C1 segment of cervical spinal cord (tissue), 14 donors: ENCODE results near the gene HNF1B.

Experiments
- DNase-seq, 14 donors: peaks; one replicate each; lab custom pipeline; 2025; lab: John Stamatoyannopoulos, UW

Gene HNF1B

DNA sequence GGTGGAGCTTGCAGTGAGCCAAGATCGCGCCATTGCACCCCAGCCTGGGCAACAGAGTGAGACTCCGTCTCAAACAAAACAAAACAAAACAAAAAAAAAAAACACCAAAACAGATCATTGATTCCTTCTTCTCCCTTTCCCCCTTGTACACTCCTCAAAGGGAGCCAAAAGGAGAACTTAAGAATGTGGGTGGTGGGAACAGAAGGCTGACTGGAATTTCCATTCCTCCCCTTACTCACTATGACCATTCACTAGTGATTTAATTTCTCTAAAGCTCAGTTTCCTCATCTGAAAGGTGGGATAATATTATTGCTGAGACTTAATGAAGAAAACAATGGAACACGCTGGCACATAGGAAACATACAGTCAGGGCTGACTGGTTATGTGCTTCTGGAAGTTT, 17.1 kb upstream of the HNF1B start:
- DNase-seq = no peak

DNA sequence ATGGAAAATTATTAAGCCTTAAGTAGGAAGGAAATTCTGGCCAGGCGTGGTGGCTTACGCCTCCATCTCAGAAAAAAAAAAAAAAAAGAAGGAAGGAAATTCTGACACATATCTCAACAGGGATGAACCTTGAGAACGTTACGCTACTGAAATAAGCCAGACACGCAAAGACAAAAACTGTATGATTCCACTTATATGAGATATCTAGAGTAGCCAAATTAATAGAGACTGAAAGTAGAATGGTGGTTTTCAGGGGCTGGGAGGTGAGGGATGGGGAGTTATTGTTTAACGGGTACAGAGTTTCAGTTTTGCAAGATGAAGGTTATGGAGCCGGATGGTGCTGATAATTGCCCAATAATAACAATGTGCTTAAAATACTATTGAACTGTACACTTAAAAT, 16.2 kb upstream of the HNF1B start:
- no peak for DNase-seq

DNA sequence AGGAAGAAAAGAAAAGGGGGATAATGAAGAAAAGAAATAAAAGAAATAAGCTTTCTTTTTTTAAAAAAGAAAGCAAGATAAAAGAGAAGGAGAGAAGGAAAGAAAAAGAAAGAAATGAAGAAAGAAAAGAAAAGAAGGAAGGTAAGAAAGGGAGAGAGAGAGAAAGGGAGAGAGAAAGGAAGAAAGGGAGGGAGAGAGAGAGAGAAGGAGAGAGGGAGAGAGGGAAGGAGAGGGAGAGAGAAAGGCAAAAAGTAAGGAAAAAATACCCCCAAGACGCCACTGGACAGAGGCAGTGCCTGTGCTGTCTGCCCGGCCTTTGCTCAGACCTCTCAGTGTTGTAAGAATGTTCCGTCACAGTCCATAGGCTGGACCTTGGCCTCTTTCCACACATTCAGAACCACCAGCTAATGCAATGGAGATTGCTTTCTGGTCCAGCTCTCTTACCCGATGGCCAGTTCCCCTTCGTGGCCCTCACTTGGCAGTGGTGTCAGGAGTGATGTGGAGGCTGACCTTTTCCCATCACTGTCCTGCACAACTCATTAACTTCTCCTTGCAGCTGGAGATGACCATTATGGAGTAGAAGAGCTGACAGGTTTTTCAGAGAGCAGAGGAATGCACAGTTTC, 14.3 kb upstream of the HNF1B start:
- DNase-seq = no peak

DNA sequence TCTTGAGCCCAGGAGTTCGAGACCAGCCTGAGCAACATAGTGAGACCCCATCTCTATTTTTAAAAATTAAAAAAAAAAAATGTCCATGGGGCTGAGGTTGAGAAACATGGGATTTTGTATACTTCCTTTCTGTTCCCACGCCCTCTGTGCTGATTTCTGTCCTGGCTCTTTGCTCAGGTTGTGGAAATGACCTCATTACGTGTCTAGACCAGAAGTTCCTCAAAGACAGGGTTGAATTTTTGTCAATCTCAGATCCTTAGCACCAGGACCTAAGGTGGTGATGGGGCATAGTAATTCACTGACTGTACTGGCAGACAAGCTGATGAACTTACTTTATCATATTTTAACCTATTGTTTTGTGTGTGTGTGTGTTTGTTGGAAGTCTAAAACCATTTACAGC, 11.2 kb upstream of the HNF1B start:
- DNase-seq = no peak

DNA sequence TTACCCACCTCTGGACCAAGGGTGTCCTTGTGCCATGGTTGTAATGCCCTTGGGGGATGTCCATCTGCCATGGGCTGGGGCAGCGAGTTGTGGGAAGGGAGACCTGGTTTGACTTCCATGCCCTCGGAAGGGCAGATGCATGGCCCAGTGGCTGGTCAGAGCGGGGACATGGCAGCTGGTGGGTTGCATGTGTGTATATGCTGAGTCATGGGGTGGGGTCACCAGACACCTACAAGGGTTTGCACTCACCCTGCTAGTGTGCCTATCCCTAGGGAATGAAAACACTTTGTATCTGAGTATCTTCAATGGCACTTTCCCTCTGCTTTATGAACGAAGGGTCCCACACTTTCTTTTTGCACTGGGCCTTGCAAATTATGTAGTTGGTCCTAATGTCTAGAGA, 10.6 kb upstream of the HNF1B start:
- DNase-seq = no peak

DNA sequence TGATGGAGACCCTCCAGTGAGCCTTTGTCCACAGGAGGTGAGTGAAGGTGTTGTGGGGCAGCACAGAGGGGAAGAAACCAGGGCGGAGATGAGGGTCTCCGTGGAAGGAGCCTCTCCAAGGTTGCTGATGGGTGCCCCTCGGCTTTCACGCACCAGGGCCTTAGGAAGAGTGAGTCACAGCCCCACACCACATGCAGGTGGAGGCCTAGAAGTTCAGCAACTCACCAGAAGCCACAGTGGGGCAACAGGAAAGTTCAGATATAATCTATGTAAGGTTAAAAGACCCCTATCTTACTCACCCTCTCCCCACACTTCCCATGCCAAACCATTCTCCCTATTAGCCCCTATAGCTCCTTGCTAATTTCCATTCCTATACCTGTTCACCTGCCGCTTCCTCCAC, 9.5 kb upstream of the HNF1B start:
- no peak for DNase-seq

DNA sequence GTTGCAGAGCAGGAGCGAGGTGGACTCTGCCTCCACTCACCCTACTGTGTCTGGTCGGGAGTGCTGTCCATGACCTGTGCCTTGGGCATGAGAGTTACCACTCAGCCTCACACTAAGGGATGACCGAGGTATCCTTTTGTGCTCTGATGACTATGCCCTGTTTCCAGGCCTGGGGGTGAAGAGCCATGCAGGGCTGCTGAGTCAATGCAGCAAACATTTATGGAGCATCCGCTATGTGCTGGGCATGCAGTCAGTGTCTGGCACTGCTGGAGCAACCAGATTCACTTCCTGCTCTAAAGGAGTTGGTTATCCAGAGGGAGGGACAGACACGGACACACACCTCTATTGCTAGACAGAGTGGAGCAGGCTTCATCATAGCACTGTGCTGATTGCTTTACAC, 7.6 kb upstream of the HNF1B start:
- DNase-seq = no peak

DNA sequence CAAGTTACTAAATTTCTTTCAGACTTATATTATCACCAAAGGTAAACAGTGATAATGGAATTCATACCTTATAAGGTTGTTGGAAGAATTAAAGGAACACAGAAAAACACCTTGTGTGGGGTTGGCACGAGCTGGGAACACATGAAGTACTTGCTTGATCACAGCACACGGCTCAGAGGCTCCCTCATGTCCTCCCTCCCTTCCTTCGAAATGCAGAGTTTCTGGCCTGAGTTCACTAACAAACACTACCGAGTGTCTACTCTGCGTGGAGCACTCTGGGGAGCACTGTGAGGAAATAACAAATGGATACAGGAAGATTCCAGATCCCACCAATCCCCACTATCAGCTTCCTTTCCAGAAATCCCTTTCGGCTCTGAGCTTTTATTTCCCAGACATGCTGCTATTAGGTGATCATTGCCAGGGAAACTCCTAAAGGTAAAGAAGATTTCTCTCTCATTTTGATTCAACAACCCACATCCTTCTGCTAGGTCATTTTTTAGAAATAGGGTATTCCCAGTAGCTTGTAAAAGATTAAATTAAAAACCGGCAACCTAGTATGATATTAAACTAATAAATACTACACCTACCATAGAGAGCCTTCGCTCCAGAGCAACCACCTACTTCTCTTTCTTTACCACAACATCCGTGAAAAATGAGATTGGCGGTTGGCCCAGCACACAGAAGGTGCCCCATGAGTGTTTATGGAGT, 6.1 kb upstream of the HNF1B start:
- no peak for DNase-seq

DNA sequence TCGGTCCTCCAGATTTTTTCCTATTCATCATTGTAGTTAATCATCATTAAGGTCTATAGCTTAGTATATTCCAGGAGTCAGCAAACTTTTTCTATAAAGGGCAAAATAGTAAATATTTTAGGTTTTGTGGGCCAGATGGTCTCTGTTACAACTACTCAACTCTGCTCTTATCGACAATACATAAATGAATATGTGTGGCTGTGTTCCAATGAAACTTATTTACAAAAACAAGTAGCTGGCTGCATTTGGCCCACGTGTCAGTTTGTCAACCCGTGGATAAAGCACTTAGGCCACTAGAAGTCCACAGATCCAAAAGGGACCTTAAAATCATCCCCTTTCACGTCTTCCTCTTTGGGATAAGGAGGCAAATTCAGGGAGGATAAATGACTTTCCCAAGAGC, 5.4 kb upstream of the HNF1B start:
- no peak for DNase-seq

DNA sequence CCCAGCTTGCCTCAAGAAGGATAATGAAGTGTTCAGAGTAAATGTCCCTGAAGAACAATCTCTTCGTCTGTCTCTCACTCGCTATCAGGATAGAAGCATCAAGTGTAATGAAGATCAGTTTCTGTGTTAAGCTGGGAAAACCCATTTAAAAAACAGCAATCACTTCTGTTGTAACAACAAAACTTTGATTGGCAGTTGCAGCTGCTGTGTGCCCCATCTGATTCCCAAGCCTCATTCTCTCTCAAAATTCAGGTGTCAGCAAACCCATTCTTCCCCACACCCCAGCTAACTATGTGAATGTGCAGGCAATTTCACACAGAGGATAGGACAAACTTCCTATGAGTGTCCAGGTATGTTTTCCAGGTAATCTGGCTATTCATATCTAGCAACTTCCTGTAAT, 2.4 kb upstream of the HNF1B start:
- no peak for DNase-seq

DNA sequence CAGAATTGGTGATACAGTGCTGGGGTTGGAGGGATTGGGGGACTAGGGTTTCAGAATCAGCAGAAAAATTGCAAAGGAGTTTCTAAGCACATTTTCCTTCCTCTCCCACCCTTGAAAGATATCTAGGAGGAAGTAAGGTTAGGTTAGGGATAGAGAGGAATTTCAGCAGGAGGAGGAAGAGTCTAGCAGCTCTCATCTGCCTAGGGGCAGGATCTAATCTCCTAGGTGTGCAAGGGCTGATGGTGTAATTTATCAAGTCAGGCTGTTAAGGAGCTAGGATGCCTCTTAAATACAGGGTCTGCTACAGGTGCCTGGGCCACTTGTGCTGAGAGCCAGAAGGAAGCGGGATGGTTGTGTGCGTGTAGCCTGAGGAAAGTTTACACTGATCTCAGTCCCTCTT, 1.8 kb upstream of the HNF1B start:
- no peak for DNase-seq

DNA sequence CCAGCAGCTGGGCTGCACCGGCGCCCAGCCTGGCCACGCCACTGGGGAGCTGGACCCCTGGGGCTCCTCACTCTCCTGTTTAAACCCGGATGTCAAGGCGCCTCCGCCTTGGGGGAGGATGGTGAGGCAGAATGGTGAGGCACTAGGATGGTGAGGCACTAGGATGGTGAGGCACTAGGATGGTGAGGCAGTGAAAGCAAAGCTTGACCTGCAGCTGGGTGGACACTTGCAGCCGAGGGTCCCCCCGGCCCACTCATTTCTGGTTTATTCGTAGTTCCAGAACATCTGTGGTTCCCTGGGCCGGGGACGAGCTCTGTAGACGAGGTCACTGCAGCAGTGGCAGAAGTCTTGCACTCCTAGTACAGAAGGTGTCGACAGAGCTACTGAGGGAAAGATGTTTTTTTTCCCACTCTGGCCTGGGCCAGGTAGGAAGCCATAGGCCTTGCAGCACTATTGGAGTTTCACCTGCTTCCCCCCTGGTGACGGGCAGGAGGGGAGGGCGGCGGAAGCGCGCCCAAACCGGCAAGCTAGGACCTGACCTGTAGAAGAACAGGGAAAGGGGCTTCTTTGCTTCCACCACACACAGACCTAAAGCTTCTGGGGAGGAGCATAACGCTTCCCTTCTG, 1.1 kb upstream of the HNF1B start:
- no peak for DNase-seq

DNA sequence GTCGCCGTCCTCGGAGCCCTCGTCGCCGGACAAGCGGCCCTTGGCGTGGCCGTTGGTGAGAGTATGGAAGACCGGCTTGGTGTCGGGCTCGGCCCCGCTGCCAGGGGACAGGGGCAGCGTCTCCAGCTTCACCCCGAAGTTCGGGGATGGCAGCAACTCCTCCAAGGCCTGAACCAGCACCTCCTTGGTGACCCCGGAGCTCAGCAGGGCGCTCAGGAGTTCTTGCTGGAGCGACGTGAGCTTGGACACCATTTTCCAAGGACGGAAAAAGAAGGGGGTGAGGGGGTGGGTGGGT, 279 bp downstream of the HNF1B start:
- DNase-seq = no peak

DNA sequence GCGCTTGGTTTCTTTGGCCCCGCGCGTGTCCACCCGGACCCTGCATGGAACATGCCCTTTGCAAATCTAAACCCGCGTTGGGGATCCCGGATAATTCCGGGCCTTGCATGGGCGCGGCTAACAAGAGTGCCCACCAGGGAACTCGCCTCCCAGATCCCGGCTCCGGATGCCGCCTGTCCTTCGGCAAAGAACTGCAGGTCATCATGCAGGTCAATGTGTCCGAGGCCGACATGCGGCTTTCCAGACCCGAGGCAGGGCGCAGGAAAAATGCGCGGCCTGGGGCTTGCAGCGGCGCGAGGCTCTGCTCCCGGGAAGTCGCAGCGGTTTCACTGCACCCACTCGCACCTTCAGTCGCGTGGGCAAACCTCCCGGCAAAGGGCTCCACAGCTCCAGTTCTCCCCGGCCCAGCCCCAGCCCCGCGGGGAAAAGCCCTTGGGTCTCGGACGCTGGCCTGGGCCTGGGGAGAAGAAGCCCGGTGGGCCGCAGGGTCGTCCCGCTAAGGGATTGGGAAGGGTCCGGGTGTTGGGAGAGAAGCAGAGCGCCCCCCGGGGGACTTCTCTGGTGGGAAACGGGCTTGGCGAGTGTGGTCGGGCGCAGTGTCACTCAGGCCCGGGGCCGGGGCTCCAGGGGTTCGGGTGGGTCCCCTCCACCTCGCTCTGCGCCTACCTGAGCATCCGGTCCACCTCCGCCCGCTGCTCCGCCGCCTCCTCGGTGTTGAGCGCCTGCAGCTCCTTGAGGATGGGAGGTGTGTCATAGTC, 805 bp downstream of the HNF1B start:
- DNase-seq = no peak

DNA sequence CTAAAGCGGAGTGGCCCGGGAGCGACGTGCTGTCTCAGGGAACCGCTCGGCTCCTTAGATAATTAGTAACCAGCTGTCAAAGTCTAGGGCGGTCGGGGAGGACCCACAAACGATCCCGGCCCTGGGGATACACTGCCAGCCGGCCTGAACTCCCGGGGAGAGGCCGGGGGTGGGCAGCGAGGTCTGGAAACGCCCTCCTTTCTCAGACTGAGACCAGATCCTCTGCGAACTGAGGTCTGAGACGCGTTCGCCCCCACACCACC, 1.3 kb downstream of the HNF1B start:
- DNase-seq = no peak

DNA sequence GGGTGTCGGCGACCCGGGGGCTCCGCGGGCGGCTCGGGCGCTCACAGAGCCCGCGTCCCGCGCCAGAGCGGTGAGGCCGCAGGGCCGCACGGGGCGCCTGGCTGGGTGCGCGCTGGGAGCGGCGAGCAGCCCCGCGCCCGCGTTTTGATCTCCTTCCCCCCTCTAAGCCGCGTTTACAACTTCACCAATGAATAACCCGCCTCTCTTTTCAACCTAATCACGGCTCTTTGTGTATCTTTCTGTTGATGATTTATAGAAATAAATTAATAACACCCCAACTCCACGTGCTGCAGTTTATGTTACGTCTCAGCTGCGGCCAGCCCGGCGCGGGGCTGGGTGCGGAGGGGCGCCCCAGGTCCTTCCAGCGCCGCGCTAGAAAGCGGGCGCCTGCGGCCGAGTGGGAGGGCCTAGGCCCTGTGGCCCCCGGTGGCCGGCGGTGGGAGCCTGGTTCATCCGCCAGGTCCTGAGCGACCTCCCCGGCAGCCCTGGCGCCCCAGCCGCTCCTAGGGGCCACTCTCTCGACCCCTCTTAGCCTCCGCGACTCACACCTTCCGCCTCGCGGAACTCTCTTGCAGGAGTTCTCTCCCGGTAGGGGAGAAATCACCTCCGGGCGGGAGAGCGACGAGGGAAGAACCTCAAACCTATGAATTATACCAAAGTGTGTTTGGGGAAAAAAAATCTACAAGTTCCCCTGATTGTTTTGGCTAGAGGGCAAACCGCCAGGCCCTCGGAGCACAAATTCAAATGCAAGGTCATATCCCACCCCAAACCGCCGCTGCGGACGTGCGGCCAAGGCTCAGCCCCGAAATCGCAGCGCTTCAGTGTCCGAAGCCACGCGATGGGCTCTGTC, 1.9 kb downstream of the HNF1B start:
- no peak for DNase-seq

DNA sequence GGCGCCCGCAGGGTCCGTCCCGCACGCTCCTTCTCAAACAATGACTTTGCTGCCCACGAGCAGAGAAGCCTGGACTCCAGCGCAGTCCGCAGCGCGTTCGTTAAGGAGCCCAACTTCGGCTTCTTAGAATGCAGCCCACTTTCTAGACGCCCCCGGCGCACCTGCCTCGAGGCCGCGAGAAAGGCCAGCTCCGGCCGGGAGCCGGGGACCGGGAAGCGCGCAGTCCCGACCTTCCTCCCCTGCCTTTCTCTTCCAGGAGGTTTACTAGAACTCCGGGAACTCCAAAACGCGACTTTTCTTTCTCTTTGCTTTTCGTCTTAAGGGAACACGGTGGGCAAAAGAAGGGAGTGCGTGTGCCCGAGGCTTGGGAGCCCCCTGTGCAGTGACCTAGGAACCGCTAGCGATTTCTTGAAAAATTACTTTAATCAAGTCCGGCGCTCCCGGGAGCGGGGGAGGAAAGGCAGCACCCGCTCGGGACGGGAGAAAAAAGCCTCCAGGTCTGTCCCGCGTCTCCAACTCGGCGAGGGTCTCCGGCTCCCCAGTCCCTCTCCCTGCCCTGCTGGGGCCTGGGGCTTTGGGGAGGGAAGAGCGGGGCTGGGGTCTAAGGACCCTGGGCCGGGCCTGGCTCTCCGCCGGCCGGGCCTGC, 2.6 kb downstream of the HNF1B start:
- DNase-seq = no peak

DNA sequence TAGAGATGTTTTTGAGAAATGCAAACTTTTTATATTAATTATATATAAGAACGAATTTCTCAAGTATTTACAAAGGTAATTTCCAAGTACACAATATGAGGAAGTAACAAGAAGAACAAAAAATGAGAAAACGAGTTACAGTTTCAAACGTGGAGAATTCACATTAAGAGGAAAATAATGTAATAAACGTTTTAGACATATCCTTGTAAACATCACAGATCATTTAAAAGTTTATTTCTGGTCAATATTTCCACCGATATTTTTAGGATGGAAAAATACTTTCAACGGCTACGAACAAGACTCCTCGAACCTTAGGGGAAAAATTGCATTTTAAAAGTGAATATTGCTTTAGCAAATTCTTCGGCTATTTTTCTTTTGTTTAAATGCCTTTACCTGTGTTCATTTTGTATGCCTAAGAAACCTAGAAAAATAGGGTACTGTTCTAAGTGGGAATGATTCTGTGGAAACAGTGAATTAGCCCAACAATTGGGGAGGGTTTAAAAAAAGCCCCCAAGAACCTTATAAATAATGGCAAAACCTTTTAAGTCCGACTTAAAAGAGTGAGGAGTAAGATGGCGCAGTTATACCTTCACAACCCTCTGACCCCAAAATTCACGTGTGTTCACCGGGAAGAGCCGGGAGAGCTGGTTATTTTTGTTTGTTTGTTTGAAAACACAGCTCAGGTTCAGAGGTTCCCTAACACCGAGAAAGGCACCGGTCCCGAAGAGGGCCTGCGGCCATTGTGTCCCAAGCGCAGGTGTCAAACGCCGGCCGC, 3.3 kb downstream of the HNF1B start:
- DNase-seq = no peak

DNA sequence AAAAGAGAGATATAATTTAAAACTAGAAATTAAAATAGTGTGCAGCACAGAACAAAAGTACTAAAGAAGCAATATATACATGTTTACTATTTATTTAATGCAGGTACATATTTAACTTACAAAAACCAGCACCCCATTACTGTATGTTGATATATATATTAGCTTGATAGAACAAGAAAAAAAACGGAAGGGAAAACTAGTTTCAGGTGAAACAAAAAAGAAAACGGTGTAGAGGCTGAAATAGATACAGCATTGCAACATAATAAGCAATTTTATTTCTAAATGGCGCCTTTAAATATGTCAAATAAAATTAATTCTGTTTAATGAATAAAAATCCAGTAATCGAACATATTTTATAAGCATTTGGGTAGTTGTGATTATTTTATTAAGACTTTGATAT, 3.9 kb downstream of the HNF1B start:
- DNase-seq = no peak

DNA sequence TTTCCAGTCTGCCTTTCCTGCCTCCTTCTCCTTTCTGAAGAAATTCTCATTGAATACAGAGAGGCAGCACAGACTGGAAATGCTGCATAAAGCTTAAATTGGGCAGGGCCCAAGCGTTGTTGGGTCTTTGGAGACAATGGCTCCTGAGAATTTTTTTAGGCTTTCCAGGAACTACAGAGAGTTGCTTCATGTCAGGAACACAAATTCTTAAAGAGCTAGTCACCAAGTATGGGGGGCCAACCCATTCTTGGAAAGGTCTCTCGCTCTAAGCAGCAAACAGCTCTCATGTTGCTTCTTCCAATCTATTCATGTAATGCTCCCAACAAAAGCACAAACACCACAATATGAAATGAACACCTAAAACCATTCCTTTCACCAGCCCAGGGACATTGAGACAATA, 6.9 kb downstream of the HNF1B start:
- DNase-seq = no peak

DNA sequence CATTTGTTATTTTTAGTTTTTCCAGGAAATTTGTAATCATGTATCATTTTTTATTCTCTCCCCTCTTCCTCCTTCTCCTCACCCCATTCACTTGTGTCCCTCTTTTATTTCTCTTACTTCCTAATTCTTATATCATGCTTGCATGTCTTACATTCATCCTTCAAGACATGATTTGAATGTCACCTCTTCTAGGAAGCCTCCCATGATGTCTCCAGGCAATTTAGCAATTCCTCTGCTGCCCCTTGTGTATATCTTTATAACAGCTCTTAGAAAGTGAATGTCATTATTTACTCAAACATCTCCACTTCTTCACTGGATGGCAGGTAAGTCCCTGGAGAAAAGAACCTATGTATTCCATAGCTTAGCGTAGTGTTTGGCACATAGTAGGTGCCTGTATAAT, 7.8 kb downstream of the HNF1B start:
- DNase-seq = no peak
